Neural progenitor cell (in vitro differentiated cells): ENCODE measurements around the gene NADSYN1. TPM values are rescaled to one million over a fixed set of nuclear protein-coding genes. Genes with fewer than 3 reads are reported as not detected.

Experiments used
- DNase-seq: peaks from one replicate; pipeline ENCODE4 v3.0.0-alpha.2; 2016; ENCODE audit warnings: low spot score
- H2AFZ ChIP-seq: fragments of 200-600 bp; sonication (generic); replicated peaks from 2 replicates; pipeline ENCODE4 v1.6.1; 2016; ENCODE audit warnings: antibody characterized with exemption
- H3F3A ChIP-seq: fragments of 200-600 bp; sonication (generic); 2 replicates; pipeline ENCODE4 v1.6.1; 2016; ENCODE audit warnings: antibody characterized with exemption, low read depth
- H3K27ac ChIP-seq: fragments of 200-600 bp; sonication (generic); 2 replicates; pipeline ENCODE4 v1.5.1; 2016; ENCODE audit warnings: mild to moderate bottlenecking
- H3K27me3 ChIP-seq: fragments of 200-600 bp; sonication (generic); 2 replicates; pipeline ENCODE4 v1.6.1; 2016; ENCODE audit warnings: mild to moderate bottlenecking, moderate library complexity
- H3K36me3 ChIP-seq: fragments of 200-600 bp; sonication (generic); 2 replicates; pipeline ENCODE4 v1.5.1; 2016
- H3K4me1 ChIP-seq: fragments of 200-600 bp; sonication (generic); 2 replicates; pipeline ENCODE4 v1.6.1; 2016; ENCODE audit warnings: mixed run types
- H3K4me2 ChIP-seq: fragments of 200-600 bp; sonication (generic); 2 replicates; pipeline ENCODE4 v1.6.1; 2016
- H3K4me3 ChIP-seq: fragments of 200-600 bp; sonication (generic); 2 replicates; pipeline ENCODE4 v1.5.1; 2016
- H3K79me2 ChIP-seq: fragments of 200-600 bp; sonication (generic); 2 replicates; pipeline ENCODE4 v1.6.1; 2016; ENCODE audit warnings: low read depth
- H3K9ac ChIP-seq: fragments of 200-600 bp; sonication (generic); 2 replicates; pipeline ENCODE4 v1.6.1; 2016
- H3K9me3 ChIP-seq: fragments of 200-600 bp; sonication (generic); 2 replicates; pipeline ENCODE4 v1.5.1; 2016; ENCODE audit warnings: low read depth
- H4K20me1 ChIP-seq: fragments of 200-600 bp; sonication (generic); 2 replicates; pipeline ENCODE4 v1.6.1; 2016; ENCODE audit warnings: low read depth
- H3K27ac Mint-ChIP-seq: 3 replicates; pipeline ENCODE4 v1.8.0; 2021; ENCODE audit warnings: mixed read lengths
- H3K27me3 Mint-ChIP-seq: 2 replicates; pipeline ENCODE4 v1.8.0; 2022; ENCODE audit warnings: low read depth, mild to moderate bottlenecking, inconsistent platforms, moderate library complexity, mixed read lengths; ENCODE audit not compliant: insufficient read depth
- H3K36me3 Mint-ChIP-seq: 3 replicates; pipeline ENCODE4 v1.8.0; 2021; ENCODE audit warnings: mixed read lengths
- H3K4me1 Mint-ChIP-seq: 3 replicates; pipeline ENCODE4 v1.8.0; 2021; ENCODE audit warnings: mixed read lengths
- H3K4me3 Mint-ChIP-seq: 3 replicates; pipeline ENCODE4 v1.8.0; 2021; ENCODE audit warnings: mild to moderate bottlenecking, moderate library complexity, mixed read lengths
- H3K9me3 Mint-ChIP-seq: 3 replicates; pipeline ENCODE4 v1.8.0; 2020; ENCODE audit warnings: mixed read lengths
- CTCF ChIP-seq: fragments of 200-600 bp; sonication (generic); IDR thresholded peaks from 2 replicates; pipeline ENCODE4 v1.5.1; 2017; ENCODE audit warnings: antibody characterized with exemption, mild to moderate bottlenecking
- EZH2 ChIP-seq: fragments of 200-600 bp; sonication (generic); IDR thresholded peaks from 2 replicates; pipeline ENCODE4 v1.6.1; 2017; ENCODE audit warnings: antibody characterized with exemption, mild to moderate bottlenecking, moderate library complexity
- EZH2phosphoT487 ChIP-seq: fragments of 200-600 bp; sonication (generic); IDR thresholded peaks from 2 replicates; pipeline ENCODE4 v1.6.1; 2017; ENCODE audit warnings: antibody characterized with exemption
- total RNA-seq: library from RNA; depleted of rRNA; stranded (reverse); fragments of >200 nt; gene quantifications from 2 replicates; pipeline ENCODE4 v1.2.3, GENCODE V29; 2015; ENCODE audit warnings: low replicate concordance

The NADSYN1 gene
- total RNA-seq, 1 donor from 2014 or later, result 25.0 TPM

- DNase-seq, result no peak
- Histone ChIP-seq H3K27ac (no peak overlapping the region), H3K4me2 (no peak overlapping the region), H3F3A (no peaks in the 10 kb centered on the region), H3K4me1 (no peaks in the 10 kb centered on the region), H4K20me1 (no peaks in the 10 kb centered on the region), H2AFZ (no peak overlapping the region), H3K36me3 (no peaks in the 10 kb centered on the region), H3K4me3 (no peak overlapping the region), H3K79me2 (no peaks in the 10 kb centered on the region), H3K9me3 (no peaks in the 10 kb centered on the region), H3K27me3 (no peaks in the 10 kb centered on the region), H3K9ac (no peak overlapping the region)
- H3K27me3 Mint-ChIP-seq, result peaks cover 8% of the 10 kb centered on the region
- no peaks in the 10 kb centered on the region for H3K36me3 Mint-ChIP-seq
- H3K9me3 Mint-ChIP-seq, result no peaks in the 10 kb centered on the region
- no peak overlapping the region for H3K27ac Mint-ChIP-seq
- no peaks in the 10 kb centered on the region for H3K4me1 Mint-ChIP-seq
- no peak overlapping the region for H3K4me3 Mint-ChIP-seq
- TF ChIP-seq EZH2, result no peak
- no peak for TF ChIP-seq EZH2phosphoT487
- no peak for TF ChIP-seq CTCF
Observed at GRCh38 chr11:71414645-71415044, 38.4 kb upstream of the NADSYN1 start.

- H3F3A ChIP-seq, result no peaks in the 10 kb centered on the region
- no peaks in the 10 kb centered on the region for H3K9me3 Mint-ChIP-seq
- H3K79me2 ChIP-seq, result no peaks in the 10 kb centered on the region
- no peaks in the 10 kb centered on the region for H3K4me1 ChIP-seq
- H3K4me3 ChIP-seq, result no peak overlapping the region
- TF ChIP-seq CTCF (no peak), EZH2phosphoT487 (no peak), EZH2 (no peak)
- no peaks in the 10 kb centered on the region for H3K4me1 Mint-ChIP-seq
- H3K9me3 ChIP-seq, result no peaks in the 10 kb centered on the region
- H3K36me3 Mint-ChIP-seq, result no peaks in the 10 kb centered on the region
- H3K27ac Mint-ChIP-seq, result no peak overlapping the region
- H4K20me1 ChIP-seq, result no peaks in the 10 kb centered on the region
- no peak overlapping the region for H3K4me2 ChIP-seq
- no peaks in the 10 kb centered on the region for H3K36me3 ChIP-seq
- H3K27ac ChIP-seq, result no peak overlapping the region
- H3K4me3 Mint-ChIP-seq, result no peak overlapping the region
- peaks cover 8% of the 10 kb centered on the region for H3K27me3 Mint-ChIP-seq
- no peaks in the 10 kb centered on the region for H3K27me3 ChIP-seq
- no peak for DNase-seq
- no peak overlapping the region for H3K9ac ChIP-seq
- no peak overlapping the region for H2AFZ ChIP-seq
Observed at GRCh38 chr11:71418643-71419042, 34.4 kb upstream of the NADSYN1 start.

GRCh38 chr11:71420455-71421241 lies 32.4 kb upstream of the NADSYN1 start:
- peak; percentile 82 for TF ChIP-seq CTCF
- TF ChIP-seq EZH2, result no peak
- no peak for TF ChIP-seq EZH2phosphoT487
- no peaks in the 10 kb centered on the region for H3K79me2 ChIP-seq
- no peaks in the 10 kb centered on the region for H3K9me3 Mint-ChIP-seq

More at GRCh38 chr11:71420455-71421241, 32.4 kb upstream of the NADSYN1 start:
- Histone ChIP-seq H3K36me3 (no peaks in the 10 kb centered on the region), H2AFZ (no peak overlapping the region), H3K9me3 (no peaks in the 10 kb centered on the region), H3K27ac (no peak overlapping the region), H3F3A (no peaks in the 10 kb centered on the region), H3K9ac (no peak overlapping the region), H4K20me1 (no peaks in the 10 kb centered on the region), H3K4me1 (no peaks in the 10 kb centered on the region), H3K27me3 (no peaks in the 10 kb centered on the region), H3K4me2 (no peak overlapping the region), H3K4me3 (no peak overlapping the region)
- DNase-seq, result peak; percentile 79
- Mint-ChIP-seq H3K4me1 (no peaks in the 10 kb centered on the region), H3K36me3 (no peaks in the 10 kb centered on the region), H3K27ac (no peak overlapping the region), H3K27me3 (peaks cover 5% of the 10 kb centered on the region), H3K4me3 (no peak overlapping the region)
